ENCODE data around the gene PLK1. TPM values are rescaled to one million over a fixed set of nuclear protein-coding genes. Genes with fewer than 3 reads are reported as not detected.

PLK1 gene
- total RNA-seq, 6 donors from 2014 or later = 2.5 to 14.0 (median 4.8) TPM

DNA sequence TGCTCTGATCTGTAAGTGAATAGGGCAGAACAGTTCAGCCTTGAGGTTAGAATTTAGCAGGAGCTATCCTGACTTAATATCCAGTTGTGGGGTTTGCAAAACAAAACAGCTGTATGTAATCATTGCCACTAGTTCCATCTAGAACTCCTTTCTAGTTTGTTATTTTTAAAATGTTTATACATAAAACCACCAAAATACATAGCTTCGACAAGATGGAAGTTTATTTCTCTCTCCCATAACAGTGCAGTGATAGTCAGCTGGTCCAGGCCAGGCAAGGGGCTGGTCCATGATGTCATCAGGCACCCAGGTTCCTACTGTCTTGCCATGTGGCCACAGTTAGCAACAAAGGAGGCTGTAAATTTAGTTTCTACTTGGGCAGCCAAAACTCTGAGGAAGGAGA is 10.5 kb upstream of the PLK1 start:
- Histone ChIP-seq H3K4me3 (no peak overlapping the region), H3K36me3 (peaks cover 10 to 86% (median 57%) of the 10 kb centered on the region in 4 donors), H3K27me3 (no peaks in the 10 kb centered on the region), H3K9me3 (no peaks in the 10 kb centered on the region), H3K4me1 (no peaks in the 10 kb centered on the region), H3K27ac (no peak overlapping the region)
- WGBS, 2 donors = 62 to 79% methylated on average over 1 of the region's 1 CpG
- ATAC-seq (ENCODE audit: low FRiP score in 2 of 2) (no peak), DNase-seq (no peak)
- TF ChIP-seq POLR2A (IDR thresholded peaks at IDR 0.05) (no peak), POLR2AphosphoS5 (IDR thresholded peaks at IDR 0.05) (no peak), EP300 (IDR thresholded peaks at IDR 0.05) (no peak)
- TF ChIP-seq, protein P1, sequence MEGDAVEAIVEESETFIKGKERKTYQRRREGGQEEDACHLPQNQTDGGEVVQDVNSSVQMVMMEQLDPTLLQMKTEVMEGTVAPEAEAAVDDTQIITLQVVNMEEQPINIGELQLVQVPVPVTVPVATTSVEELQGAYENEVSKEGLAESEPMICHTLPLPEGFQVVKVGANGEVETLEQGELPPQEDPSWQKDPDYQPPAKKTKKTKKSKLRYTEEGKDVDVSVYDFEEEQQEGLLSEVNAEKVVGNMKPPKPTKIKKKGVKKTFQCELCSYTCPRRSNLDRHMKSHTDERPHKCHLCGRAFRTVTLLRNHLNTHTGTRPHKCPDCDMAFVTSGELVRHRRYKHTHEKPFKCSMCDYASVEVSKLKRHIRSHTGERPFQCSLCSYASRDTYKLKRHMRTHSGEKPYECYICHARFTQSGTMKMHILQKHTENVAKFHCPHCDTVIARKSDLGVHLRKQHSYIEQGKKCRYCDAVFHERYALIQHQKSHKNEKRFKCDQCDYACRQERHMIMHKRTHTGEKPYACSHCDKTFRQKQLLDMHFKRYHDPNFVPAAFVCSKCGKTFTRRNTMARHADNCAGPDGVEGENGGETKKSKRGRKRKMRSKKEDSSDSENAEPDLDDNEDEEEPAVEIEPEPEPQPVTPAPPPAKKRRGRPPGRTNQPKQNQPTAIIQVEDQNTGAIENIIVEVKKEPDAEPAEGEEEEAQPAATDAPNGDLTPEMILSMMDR (IDR thresholded peaks at IDR 0.05) = no peak

DNA sequence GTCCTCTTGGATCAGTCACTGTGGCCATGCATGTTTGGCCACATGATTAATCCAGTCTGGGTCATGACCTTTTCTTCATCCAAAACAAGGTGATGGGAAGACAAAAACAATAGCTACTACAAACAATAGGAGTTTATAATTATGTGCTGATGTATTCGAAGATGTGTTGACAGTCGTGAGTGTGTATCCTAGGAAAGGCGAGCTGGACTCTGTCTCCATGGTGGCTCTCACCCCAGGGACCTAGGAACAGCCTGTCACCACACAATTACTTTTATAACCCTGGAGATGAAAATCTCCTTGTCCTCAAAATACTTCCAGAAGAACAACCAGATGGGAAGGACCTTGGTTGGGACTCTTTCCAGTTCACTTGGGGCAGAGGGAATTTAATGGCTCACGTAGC is 9.8 kb upstream of the PLK1 start:
- H3K9me3 ChIP-seq = no peaks in the 10 kb centered on the region
- no peak for ATAC-seq (ENCODE audit: low FRiP score in 2 of 2)
- no peaks in the 10 kb centered on the region for H3K27me3 ChIP-seq
- WGBS, 2 donors = 77 to 85% methylated on average over 4 of the region's 4 CpGs
- H3K27ac ChIP-seq = no peak overlapping the region
- TF ChIP-seq EP300 (IDR thresholded peaks at IDR 0.05) = no peak
- TF ChIP-seq POLR2AphosphoS5 (IDR thresholded peaks at IDR 0.05) = no peak
- TF ChIP-seq, protein P1 (IDR thresholded peaks at IDR 0.05) = no peak
- no peak for TF ChIP-seq POLR2A (IDR thresholded peaks at IDR 0.05)
- H3K4me1 ChIP-seq = no peaks in the 10 kb centered on the region
- DNase-seq = no peak
- H3K36me3 ChIP-seq = peaks cover 10 to 81% (median 51%) of the 10 kb centered on the region in 4 donors
- H3K4me3 ChIP-seq = no peak overlapping the region

DNA sequence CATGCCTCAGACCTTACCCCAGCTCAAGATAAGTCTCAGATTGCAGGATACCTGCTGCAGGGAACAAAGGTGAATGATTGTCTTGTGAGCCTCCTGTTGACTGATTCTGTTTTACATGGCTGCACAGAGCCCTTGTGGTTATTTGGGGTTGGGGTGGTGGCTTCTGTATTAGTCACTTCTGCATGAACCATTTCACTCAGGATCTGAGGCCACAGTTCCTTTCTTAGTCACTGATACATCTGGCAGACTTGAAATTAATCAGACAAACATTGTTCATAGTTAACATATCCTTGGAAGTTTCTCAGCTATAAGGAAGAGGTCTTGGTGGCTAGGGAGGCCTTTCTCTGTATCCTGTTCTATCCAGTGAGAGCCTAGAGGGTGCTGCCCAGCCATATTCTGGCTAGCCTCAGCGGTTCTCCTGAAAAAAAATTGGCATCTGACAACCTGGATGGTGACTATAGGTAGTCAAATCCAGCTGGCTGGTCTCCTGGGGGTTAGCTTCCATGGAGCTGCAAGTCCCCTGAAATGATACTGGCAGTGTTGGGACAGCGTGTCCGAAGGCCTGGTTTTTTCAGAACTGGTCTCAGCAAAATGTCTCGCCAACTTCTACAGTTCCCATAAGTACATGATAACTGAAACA is 8.4 kb upstream of the PLK1 start:
- Histone ChIP-seq H3K4me1 (no peaks in the 10 kb centered on the region), H3K27me3 (no peaks in the 10 kb centered on the region), H3K9me3 (no peaks in the 10 kb centered on the region), H3K27ac (no peak overlapping the region), H3K36me3 (peaks cover 10 to 73% (median 43%) of the 10 kb centered on the region in 4 donors), H3K4me3 (no peak overlapping the region)
- TF ChIP-seq POLR2A (IDR thresholded peaks at IDR 0.05) (no peak), EP300 (IDR thresholded peaks at IDR 0.05) (no peak), POLR2AphosphoS5 (IDR thresholded peaks at IDR 0.05) (no peak)
- TF ChIP-seq, protein P1 (IDR thresholded peaks at IDR 0.05) = no peak
- ATAC-seq (ENCODE audit: low FRiP score in 2 of 2) (no peak), DNase-seq (no peak)
- 96 to 100% methylated on average over 3 to 4 of the region's 4 CpGs for WGBS, 2 donors

DNA sequence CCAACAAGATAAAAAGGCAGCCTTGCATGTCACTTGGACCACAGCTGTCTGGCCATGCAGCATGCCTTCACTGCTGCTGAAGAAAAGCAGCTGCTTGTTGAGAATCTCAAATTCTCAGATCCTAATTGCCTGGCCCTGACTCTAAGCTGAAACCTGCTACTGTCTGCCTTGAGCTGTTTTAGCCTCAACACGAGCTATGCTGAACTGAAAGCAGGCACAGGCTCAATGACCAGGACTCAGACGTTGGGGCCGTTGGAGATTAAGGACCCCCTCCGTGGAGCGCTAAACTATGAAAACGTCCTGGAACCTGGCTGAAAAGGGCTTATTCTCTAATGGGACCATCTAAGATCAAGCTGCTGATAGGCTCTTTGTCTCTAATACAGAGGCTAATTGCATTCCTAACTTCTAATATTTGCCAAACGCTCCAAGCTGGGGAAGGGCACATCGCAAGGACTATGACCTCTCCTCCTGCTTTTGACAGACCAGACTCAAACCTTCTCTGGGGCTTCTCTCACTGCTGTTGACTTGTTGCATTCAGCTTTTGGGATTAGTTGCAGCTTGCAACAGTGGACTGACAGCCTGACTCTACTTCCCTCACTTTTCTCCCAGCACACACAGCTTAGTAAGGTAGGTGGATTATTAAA is 4.6 kb upstream of the PLK1 start:
- no peak for DNase-seq
- WGBS, 2 donors = 81 to 88% methylated on average over 7 to 8 of the region's 8 CpGs
- no peaks in the 10 kb centered on the region for H3K27me3 ChIP-seq
- TF ChIP-seq, protein P1 (IDR thresholded peaks at IDR 0.05) = no peak
- no peak for TF ChIP-seq EP300 (IDR thresholded peaks at IDR 0.05)
- TF ChIP-seq POLR2A (IDR thresholded peaks at IDR 0.05) = no peak
- TF ChIP-seq POLR2AphosphoS5 (IDR thresholded peaks at IDR 0.05) = no peak
- no peaks in the 10 kb centered on the region for H3K9me3 ChIP-seq
- H3K4me3 ChIP-seq = no peak overlapping the region
- H3K36me3 ChIP-seq = peaks cover 0 to 35% (median 11%) of the 10 kb centered on the region in 4 donors
- H3K27ac ChIP-seq = no peak overlapping the region
- H3K4me1 ChIP-seq = peaks cover 7 to 11% (median 9%) of the 10 kb centered on the region in 4 donors
- ATAC-seq (ENCODE audit: low FRiP score in 2 of 2) = no peak
